ENCODE results near the gene ARMC3. TPM values are rescaled to one million over a fixed set of nuclear protein-coding genes. Genes with fewer than 3 reads are reported as not detected.

ARMC3 gene
- total RNA-seq, 1 experiment from 2014 or later = not detected

- DNase-seq (ENCODE audit: low read depth) = no peak
Observed at GRCh38 chr10:22992621-22993020, 64.8 kb downstream of the ARMC3 start.

GRCh38 chr10:22993314-22993713 is 65.5 kb downstream of the ARMC3 start:
- no peak for DNase-seq (ENCODE audit: low read depth)

GRCh38 chr10:22997096-22997495 is 69.2 kb downstream of the ARMC3 start:
- peak; percentile 43 for DNase-seq (ENCODE audit: low read depth)

DNA sequence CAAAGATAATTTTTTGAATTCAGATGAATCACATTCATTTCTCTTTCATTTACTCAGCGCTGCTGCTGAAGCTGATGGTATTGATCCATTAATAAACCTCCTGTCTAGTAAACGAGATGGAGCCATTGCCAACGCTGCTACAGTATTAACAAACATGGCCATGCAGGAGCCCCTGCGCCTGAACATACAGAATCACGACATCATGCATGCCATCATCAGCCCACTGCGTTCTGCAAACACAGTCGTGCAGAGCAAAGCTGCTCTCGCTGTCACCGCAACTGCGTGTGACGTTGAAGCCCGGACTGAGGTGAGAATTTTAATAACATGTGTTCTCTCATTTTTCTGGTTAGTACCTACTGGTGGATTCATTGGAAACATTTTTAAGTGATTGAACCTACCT is 70.2 kb downstream of the ARMC3 start:
- DNase-seq (ENCODE audit: low read depth) = no peak

GRCh38 chr10:22999942-23000341 is 72.1 kb downstream of the ARMC3 start:
- DNase-seq (ENCODE audit: low read depth) = no peak

DNA sequence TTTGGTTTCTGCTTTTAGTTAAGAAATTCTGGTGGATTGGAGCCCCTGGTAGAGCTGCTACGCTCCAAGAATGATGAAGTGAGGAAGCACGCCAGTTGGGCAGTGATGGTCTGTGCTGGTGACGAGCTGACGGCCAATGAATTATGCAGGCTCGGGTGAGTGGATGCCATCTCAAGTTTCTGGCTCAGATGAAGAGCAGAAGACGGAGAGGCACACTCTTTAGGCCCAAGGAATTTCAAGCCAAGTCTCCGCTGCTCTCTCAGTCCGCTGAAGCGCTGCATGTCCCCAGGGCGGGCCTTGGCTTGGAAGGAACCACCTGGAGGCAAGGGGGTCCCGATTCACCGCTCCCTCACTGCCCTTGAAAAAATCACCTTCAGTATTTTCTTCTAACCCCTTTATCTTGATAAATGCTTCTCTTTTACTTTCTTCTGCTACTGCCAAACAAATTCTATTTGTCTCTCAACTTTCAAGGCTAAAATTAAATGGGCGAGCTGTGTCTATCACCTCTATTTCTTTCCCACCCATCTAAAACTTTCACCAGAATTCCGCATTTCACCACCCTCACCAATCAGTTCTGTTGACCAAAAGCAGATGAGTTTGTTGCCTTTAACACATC is 74.2 kb downstream of the ARMC3 start:
- DNase-seq (ENCODE audit: low read depth) = no peak

DNA sequence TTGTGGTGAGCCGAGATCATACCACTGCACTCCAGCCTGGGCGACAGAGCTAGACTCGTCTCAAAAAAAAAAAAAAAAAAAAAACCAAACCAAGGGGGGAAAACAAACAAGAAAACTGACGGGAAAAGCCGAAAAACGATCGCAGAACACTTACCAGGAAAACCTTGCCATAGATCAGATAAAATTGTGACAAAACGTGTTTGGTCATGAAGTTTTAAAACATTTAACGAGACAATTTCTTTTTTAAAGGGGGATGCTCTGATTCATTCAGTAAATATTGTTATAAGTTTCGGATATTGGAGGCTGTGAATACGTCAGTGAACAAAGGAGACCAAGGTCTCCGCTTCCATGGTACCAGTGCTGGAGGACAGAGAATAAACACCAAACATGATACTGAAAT is 77.3 kb downstream of the ARMC3 start:
- no peak for DNase-seq (ENCODE audit: low read depth)

DNA sequence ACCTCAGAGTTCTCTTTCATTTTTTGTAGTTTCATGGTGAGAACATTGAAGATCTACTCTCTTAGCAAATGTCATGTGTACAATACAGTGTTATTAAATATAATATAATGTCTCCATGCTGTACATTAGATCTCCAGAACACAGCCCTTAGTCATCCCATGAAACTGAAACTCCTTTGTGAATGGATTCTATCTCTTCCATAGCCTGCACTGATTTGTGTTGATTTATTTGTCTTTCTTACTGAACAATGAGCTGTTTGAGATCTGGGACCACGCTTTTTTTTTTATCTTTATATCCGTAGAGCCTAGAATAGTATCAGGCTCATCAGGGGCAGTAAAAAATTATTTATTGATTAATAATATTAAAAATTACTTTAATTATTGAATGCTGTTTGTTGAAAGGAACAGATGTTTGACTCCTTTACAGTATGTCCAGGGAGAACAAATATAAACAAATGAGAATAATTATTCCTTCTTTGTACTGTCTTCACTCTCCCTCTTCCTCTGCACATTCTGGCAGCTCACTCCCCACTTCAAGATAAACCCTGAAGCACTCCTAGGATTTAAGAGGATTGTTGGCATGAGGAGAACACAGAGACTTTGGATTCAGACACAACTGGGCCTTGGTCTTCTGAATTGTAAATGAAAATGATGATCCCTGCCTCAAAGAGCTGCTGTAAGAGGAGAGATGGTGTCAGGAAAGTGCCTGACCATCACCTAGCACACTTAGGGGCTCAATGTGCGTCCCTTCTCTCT is 85.9 kb downstream of the ARMC3 start:
- no peak for DNase-seq (ENCODE audit: low read depth)

DNA sequence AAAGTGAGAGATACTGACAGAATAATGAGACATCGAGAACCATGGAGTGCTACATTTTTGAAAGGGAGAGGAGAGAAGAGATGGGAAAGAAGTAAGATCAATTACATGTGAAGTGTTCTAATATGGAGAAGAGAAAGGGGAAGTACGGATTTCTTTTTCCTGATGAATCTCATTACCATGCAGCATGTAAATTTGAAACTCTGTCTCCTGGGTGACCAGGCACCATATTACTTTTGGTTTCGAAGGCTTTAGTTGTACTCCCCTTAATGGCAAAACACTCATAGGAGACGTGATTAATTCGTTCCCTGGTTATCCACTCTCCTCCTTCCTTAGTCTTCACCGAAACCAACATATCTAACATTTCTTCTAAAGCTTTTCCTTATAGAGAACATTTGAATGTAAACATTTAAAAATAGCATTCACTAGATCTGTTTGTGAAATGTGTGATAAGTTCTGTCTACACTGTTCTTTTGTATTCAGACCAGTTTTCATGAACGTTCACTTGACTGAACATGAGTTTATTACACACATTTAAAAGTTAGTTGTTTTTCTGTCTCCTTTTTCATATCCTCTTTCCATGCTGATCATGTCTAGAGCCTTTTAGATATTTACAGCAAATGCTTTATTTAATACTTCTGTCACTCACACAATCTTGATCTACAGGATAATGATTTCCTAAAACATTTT is 87.3 kb downstream of the ARMC3 start:
- DNase-seq (ENCODE audit: low read depth) = no peak

GRCh38 chr10:23016636-23017035 is 88.8 kb downstream of the ARMC3 start:
- no peak for DNase-seq (ENCODE audit: low read depth)

DNA sequence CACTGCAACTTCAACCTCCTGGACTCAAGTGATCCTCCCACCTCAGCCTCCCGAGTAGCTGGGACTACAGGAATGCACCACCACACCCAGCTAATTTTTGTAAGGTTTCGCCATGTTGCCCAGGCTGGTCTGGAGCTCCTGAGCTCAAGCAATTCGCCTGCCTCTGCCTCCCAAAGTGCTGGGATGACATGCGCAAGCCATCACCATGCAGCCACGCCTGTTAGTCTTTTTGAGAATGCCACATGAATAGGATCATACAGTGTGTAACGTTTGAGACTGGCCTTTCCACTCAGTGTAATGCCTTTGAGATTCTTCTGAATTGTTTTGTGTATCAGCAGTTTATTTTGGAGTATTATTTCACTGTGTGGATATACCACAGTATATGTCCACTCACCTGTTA is 91.8 kb downstream of the ARMC3 start:
- DNase-seq (ENCODE audit: low read depth) = no peak

- DNase-seq (ENCODE audit: low read depth) = no peak
Observed at GRCh38 chr10:23021430-23021829, 93.6 kb downstream of the ARMC3 start.

- no peak for DNase-seq (ENCODE audit: low read depth)
Observed at GRCh38 chr10:23024002-23024401, 96.1 kb downstream of the ARMC3 start.

GRCh38 chr10:23031318-23031717 is 103.5 kb downstream of the ARMC3 start:
- peak; percentile 22 for DNase-seq (ENCODE audit: low read depth)

- no peak for DNase-seq (ENCODE audit: low read depth)
Observed at GRCh38 chr10:23034790-23035189, 106.9 kb downstream of the ARMC3 start.

DNA sequence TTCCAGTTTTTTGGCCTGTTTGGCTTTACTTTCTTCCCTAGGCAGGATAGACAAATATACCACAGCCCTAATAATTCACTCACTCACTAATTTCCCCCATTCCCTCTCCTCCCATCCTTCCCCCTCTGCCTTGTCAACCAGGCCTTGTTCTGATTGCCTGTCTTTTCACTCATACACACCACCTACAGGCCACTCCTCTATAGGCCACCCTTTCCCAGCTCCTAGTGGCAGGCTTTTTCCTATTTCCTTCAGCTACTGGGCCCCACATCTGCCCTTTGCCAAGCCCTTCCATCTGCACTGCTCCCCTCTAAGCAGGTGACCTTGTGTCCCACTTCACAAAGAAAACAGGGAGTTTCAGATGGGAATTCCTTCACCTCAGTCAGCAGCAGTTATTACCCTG is 107.7 kb downstream of the ARMC3 start:
- peak; percentile 1 for DNase-seq (ENCODE audit: low read depth)

DNA sequence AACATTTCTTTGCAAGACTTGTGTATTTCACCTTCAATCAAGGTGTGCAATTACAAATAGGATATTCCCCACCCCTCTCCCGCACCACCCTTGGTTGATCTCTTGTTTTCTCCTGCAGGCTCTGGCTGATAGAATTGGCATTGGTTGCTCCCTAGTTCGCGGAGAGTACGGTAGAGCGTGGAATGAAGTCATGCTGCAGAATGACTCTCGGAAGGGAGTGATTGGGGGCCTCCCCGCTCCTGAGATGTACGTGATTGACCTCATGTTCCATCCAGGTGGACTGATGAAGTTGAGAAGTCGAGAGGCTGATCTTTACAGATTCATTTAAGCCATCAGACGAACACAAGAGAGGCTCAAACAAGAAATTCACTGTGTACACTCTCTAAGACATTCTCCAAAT is 109.3 kb downstream of the ARMC3 start:
- no peak for DNase-seq (ENCODE audit: low read depth)

- no peak for DNase-seq (ENCODE audit: low read depth)
Observed at GRCh38 chr10:23037561-23037960, 109.7 kb downstream of the ARMC3 start.

- no peak for DNase-seq (ENCODE audit: low read depth)
Observed at GRCh38 chr10:23038172-23038571, 110.3 kb downstream of the ARMC3 start.

- DNase-seq (ENCODE audit: low read depth) = no peak
Observed at GRCh38 chr10:23040002-23040401, 112.1 kb downstream of the ARMC3 start.

- no peak for DNase-seq (ENCODE audit: low read depth)
Observed at GRCh38 chr10:23046027-23046426, 118.2 kb downstream of the ARMC3 start.

DNA sequence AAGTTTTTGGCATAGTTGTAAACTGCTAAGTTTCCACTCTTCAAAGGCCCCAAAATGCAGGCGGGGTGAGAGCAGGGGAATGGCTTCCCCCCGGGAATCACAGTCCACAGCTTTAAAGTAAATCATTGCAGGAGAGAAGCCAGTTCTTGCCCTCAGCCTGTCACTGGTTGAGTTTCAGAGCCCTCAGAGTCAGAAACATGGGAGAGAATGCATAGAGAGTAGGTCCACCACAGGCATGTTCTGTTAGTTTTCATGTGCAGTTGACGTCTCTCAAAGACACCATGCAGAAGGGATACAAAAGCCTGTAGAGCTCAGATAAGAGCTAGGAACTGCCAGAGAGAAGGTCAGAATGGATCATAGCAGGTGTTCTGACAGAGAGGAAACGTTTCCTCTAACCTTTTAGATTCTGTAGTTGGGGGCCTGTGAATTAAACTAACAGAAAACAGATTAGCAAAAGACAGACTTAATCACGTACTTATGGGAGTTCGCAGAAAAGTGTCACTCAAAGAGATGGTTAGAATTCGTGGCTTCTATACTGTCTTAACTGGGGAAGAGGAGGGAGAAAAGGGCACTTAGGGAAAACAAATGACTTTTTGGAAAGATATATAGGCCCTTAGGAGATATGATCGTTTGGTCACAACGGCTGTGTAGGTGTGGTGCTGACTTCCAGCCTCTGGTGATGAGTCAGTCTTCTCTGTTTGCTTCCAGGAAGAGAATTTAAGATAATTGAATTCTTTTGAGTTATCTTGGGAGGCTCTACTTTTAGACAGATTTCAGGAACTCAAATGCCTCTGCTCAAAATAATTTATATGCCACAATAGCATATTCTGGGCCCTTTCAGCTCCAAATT is 119.6 kb downstream of the ARMC3 start:
- DNase-seq (ENCODE audit: low read depth) = no peak
